Breast epithelium (tissue), 4 donors: ENCODE measurements around the gene PPP1R37. TPM values are rescaled to one million over a fixed set of nuclear protein-coding genes. Genes with fewer than 3 reads are reported as not detected.
A peak's percentile ranks its signal among the peaks of the same experiment; 100 is the strongest.

Experiments
- DNase-seq, 2 donors: peaks; one replicate each; pipeline ENCODE4 v3.0.0-alpha.2; 2019; ENCODE audit warnings: low spot score in 2 of 2
- H3K27ac ChIP-seq, 2 donors: fragments of 200-600 bp; sonication (generic) in 1 of 2; one replicate each; pipeline ENCODE4 v1.5.1; 2016 to 2019; ENCODE audit warnings: mild to moderate bottlenecking in 1 of 2
- H3K27me3 ChIP-seq, 2 donors: fragments of 200-600 bp; sonication (generic) in 1 of 2; one replicate each; pipeline versions ENCODE4 v1.5.1 to v1.6.0; 2017 to 2019; ENCODE audit warnings: control low read depth in 1 of 2, mild to moderate bottlenecking in 1 of 2
- H3K36me3 ChIP-seq: fragments of 200-600 bp; one replicate; pipeline ENCODE4 v1.5.1; 2019
- H3K4me1 ChIP-seq, 2 donors: fragments of 200-600 bp; sonication (generic); one replicate each; pipeline ENCODE4 v1.5.1; 2016 to 2019; ENCODE audit warnings: control low read depth in 1 of 2
- H3K4me3 ChIP-seq, 3 donors: fragments of 200-600 bp; sonication (generic); 1 replicate in 2 of 3; 2 replicates in 1 of 3; pipeline ENCODE4 v1.5.1; 2016 to 2019; ENCODE audit warnings: mild to moderate bottlenecking in 3 of 3, moderate library complexity in 2 of 3
- H3K9me3 ChIP-seq, 2 donors: fragments of 200-600 bp; sonication (generic) in 1 of 2; one replicate each; pipeline ENCODE4 v1.5.1; 2016 to 2019; ENCODE audit warnings: control low read depth in 1 of 2
- POLR2A ChIP-seq: fragments of 450-650 bp; IDR thresholded peaks from one replicate; pipeline ENCODE4 v1.6.1; 2016; ENCODE audit warnings: antibody characterized with exemption, mild to moderate bottlenecking, moderate library complexity
- POLR2AphosphoS5 ChIP-seq, 3 donors: sonication (generic); formaldehyde crosslinking; IDR thresholded peaks; one replicate each; pipeline ENCODE4 v1.6.1; 2017; ENCODE audit warnings: antibody characterized with exemption in 3 of 3
- intact Hi-C: fragments of 100-400 bp; cut with DNase I; formaldehyde crosslinking; loops from one replicate; pipeline ENCODE4 v1.15.1; 2023; ENCODE audit warnings: low total_unique reads
- total RNA-seq, 3 donors: library from RNA; depleted of rRNA; stranded (reverse); fragments of >200 nt; gene quantifications; one replicate each; pipeline ENCODE4 v1.1.0, GENCODE V29; 2016
- TF ChIP-seq, protein P1 (sequence below), 3 donors: fragments of 450-650 bp; IDR thresholded peaks; one replicate each; pipeline ENCODE4 v1.5.1; 2016 to 2017; ENCODE audit warnings: antibody characterized with exemption in 3 of 3, mild to moderate bottlenecking in 3 of 3, moderate library complexity in 3 of 3

Gene PPP1R37
- total RNA-seq, 3 donors from 2014 or later = 18.6 to 50.8 (median 33.8) TPM

DNA sequence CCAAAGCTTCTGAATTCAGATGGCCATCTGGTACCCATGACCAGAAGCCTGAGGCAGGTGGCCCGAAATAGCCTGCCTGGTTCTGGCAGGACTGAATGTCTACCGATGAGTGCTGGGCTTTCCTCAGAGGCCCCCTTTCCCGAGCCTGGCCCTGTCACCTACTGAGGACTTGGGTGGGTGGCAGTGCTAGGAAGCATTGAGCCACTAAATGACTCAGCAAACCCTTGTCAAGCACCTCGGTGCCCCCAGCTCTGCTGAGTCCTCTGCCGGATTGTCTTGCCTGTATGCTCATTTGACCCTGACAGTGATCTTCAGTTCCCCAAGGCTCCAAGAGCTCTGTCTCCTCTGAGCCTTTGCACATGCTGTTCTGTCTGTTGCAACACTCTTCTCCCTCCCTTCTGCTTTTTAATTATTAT is 17.9 kb downstream of the PPP1R37 start:
- no peak overlapping the region for H3K27ac ChIP-seq

GRCh38 chr19:45112111-45112827 is 19.3 kb downstream of the PPP1R37 start:
- intact Hi-C loops = loop anchor here (10.0 kb wide), 1 partner anchor 47 kb away; no protein-coding TSS in a partner anchor
- peaks cover 0 to 13% of the 10 kb centered on the region in 2 donors for H3K4me1 ChIP-seq

More for the DNA sequence above, 17.9 kb downstream of the PPP1R37 start:
- no peaks in the 10 kb centered on the region for H3K9me3 ChIP-seq
- TF ChIP-seq, protein P1, sequence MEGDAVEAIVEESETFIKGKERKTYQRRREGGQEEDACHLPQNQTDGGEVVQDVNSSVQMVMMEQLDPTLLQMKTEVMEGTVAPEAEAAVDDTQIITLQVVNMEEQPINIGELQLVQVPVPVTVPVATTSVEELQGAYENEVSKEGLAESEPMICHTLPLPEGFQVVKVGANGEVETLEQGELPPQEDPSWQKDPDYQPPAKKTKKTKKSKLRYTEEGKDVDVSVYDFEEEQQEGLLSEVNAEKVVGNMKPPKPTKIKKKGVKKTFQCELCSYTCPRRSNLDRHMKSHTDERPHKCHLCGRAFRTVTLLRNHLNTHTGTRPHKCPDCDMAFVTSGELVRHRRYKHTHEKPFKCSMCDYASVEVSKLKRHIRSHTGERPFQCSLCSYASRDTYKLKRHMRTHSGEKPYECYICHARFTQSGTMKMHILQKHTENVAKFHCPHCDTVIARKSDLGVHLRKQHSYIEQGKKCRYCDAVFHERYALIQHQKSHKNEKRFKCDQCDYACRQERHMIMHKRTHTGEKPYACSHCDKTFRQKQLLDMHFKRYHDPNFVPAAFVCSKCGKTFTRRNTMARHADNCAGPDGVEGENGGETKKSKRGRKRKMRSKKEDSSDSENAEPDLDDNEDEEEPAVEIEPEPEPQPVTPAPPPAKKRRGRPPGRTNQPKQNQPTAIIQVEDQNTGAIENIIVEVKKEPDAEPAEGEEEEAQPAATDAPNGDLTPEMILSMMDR (IDR thresholded peaks at IDR 0.05) = no peak
- TF ChIP-seq POLR2A (no peak), POLR2AphosphoS5 (IDR thresholded peaks at IDR 0.05) (no peak)
- H3K4me3 ChIP-seq = no peak overlapping the region
- DNase-seq = no peak
- peaks cover 0 to 10% of the 10 kb centered on the region in 2 donors for H3K4me1 ChIP-seq
- H3K36me3 ChIP-seq = no peaks in the 10 kb centered on the region
- intact Hi-C loops = loop anchor here (10.0 kb wide), 1 partner anchor 46 kb away; no protein-coding TSS in a partner anchor
- no peaks in the 10 kb centered on the region for H3K27me3 ChIP-seq

DNA sequence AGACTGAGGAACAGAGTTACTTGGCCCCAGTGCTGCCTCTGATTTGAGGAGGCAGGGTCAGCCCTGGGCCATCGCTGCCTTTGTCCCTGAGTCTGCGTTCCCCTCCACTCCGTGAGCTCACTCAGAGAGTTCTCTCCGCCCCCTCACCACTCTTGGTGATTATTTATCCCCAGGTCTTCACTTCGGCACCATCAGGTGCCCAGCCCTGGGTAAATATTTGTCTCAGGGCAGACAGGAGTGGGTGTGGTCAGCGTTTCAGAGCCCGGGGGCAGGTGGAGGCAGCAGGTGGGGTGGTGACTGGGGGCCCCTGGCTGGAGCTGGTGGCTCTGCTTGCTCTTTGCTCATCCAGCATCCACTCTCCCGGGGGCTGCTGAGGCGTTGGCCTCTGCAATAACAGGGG is 20.6 kb downstream of the PPP1R37 start:
- H3K4me1 ChIP-seq = peaks cover 4 to 15% of the 10 kb centered on the region in 2 donors
- no peak overlapping the region for H3K4me3 ChIP-seq
- intact Hi-C loops = loop anchor here (10.0 kb wide), 1 partner anchor 49 kb away; no protein-coding TSS in a partner anchor
- H3K27ac ChIP-seq = peak overlapping the region; percentile 4 to 67
- TF ChIP-seq POLR2A (no peak), POLR2AphosphoS5 (IDR thresholded peaks at IDR 0.05) (no peak)
- TF ChIP-seq, protein P1 (IDR thresholded peaks at IDR 0.05) = no peak
- H3K36me3 ChIP-seq = no peaks in the 10 kb centered on the region
- H3K9me3 ChIP-seq = no peaks in the 10 kb centered on the region
- peak in 1 of 2 donors; percentile 83 for DNase-seq
- H3K27me3 ChIP-seq = no peaks in the 10 kb centered on the region

More at GRCh38 chr19:45112111-45112827, 19.3 kb downstream of the PPP1R37 start:
- Histone ChIP-seq H3K27me3 (no peaks in the 10 kb centered on the region), H3K4me3 (no peak overlapping the region), H3K36me3 (no peaks in the 10 kb centered on the region), H3K27ac (peak overlapping the region in 1 of 2 donors; percentile 67), H3K9me3 (no peaks in the 10 kb centered on the region)
- TF ChIP-seq POLR2A (no peak), POLR2AphosphoS5 (IDR thresholded peaks at IDR 0.05) (no peak)
- TF ChIP-seq, protein P1 (IDR thresholded peaks at IDR 0.05) = no peak
- no peak for DNase-seq

- no peaks in the 10 kb centered on the region for H3K9me3 ChIP-seq
- intact Hi-C loops = loop anchor here (10.0 kb wide), 1 partner anchor 49 kb away; no protein-coding TSS in a partner anchor
- TF ChIP-seq POLR2A = no peak
- H3K4me1 ChIP-seq = peaks cover 4 to 15% of the 10 kb centered on the region in 2 donors
- H3K4me3 ChIP-seq = no peak overlapping the region
- H3K27ac ChIP-seq = peak overlapping the region in 1 of 2 donors; percentile 67
- no peak for DNase-seq
- no peaks in the 10 kb centered on the region for H3K27me3 ChIP-seq
- no peaks in the 10 kb centered on the region for H3K36me3 ChIP-seq
Measured at GRCh38 chr19:45114116-45114515, 21.1 kb downstream of the PPP1R37 start.

DNA sequence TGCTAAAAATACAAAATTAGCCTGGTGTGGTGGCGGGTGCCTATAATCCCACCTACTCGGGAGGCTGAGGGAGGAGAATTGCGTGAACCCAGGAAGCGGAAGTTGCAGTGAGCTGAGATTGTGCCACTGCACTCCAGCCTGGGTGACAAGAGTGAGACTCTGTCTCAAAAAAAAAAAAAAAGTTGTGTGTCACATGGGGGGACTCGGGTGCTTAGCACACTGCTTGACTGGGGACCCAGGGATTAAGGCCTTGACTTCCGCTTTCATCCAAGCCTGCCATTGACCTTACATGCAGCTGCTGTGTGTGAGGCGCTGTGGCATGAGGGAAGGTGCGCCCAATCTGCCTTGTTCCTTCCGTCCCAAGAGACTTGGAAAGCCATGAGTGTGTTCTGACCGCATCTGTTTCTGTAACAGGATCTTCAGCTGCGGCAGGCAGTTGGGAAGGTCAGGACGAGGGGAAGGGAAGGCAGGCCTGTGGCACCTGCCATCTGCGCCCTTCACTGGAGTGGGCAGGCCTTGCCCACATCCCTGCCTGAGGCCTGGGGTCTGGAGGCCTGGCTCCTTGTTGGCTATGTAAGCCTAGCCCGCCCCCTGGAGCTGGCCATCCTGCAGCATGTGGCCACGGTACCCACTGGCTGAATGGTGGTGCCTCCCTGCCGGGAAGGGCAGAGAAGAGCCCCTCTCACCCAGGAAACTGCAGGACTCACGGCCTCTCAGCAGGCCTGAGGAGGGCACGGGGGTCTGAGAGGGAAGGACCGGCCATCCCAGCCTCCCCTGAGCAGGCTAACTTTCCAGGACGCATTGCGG is 23.0 kb downstream of the PPP1R37 start:
- intact Hi-C loops = loop anchor here (10.0 kb wide), 1 partner anchor 51 kb away; no protein-coding TSS in a partner anchor
- H3K36me3 ChIP-seq = no peaks in the 10 kb centered on the region
- H3K4me1 ChIP-seq = peaks cover 4 to 15% of the 10 kb centered on the region in 2 donors
- peak overlapping the region in 1 of 2 donors; percentile 71 for H3K27ac ChIP-seq
- no peaks in the 10 kb centered on the region for H3K27me3 ChIP-seq
- no peak overlapping the region for H3K4me3 ChIP-seq
- DNase-seq = no peak
- no peaks in the 10 kb centered on the region for H3K9me3 ChIP-seq
- TF ChIP-seq POLR2A (no peak), POLR2AphosphoS5 (IDR thresholded peaks at IDR 0.05) (no peak)
- TF ChIP-seq, protein P1 (IDR thresholded peaks at IDR 0.05) = no peak
